Endothelial cell of umbilical vein (primary cell): ENCODE measurements around the gene SPP1. TPM values are rescaled to one million over a fixed set of nuclear protein-coding genes. Genes with fewer than 3 reads are reported as not detected.

Experiments
- BruUV-seq: library from RNA; stranded (reverse); fragments of 400-500 nt; replicated peaks from 2 replicates; lab custom pipeline; 2021; lab: Mats Ljungman, UMichigan
- CTCF ChIA-PET: fragments of 300-600, 350-600 bp; sonication (Branson Sonifier 250); formaldehyde crosslinking; loops from one replicate; lab custom pipeline; 2021; ENCODE audit warnings: antibody characterized with exemption, inconsistent platforms; lab: Charles Lee
- POLR2A ChIA-PET: fragments of 300-600, 350-600 bp; sonication (Branson Sonifier 250); formaldehyde crosslinking; loops from one replicate; lab custom pipeline; 2021; ENCODE audit warnings: antibody characterized with exemption, inconsistent platforms; lab: Charles Lee
- DNase-seq: peaks from one replicate; pipeline ENCODE4 v3.0.0-alpha.2; 2011; ENCODE audit warnings: low read depth, low spot score
- FAIRE-seq: peaks from 2 replicates; lab custom pipeline; 2011; peaks lifted over from hg19 to GRCh38; lab: Jason Lieb, UNC
- H2AFZ ChIP-seq: 2 replicates; pipeline ENCODE4 v1.6.0; 2012; ENCODE audit warnings: low read depth, low read length, control low read depth, inconsistent platforms
- H3K27ac ChIP-seq: 2 replicates; pipeline ENCODE4 v1.5.1; 2011; ENCODE audit warnings: low read depth, mild to moderate bottlenecking, control low read depth, low read length, moderate library complexity; ENCODE audit not compliant: insufficient read depth
- H3K27me3 ChIP-seq, 2 experiments: 2 replicates each; pipeline versions ENCODE4 v1.6.0 to v1.6.1; 2011; ENCODE audit warnings: low read length in 2 of 2, mixed read lengths in 1 of 2; ENCODE audit not compliant: control insufficient read depth in 2 of 2, insufficient read depth in 2 of 2
- H3K36me3 ChIP-seq, 2 experiments: 2 replicates in 1 of 2; 3 replicates in 1 of 2; pipeline ENCODE4 v1.5.1; 2011; ENCODE audit warnings: low read length in 2 of 2, mild to moderate bottlenecking in 1 of 2, moderate library complexity in 1 of 2; ENCODE audit not compliant: control insufficient read depth in 2 of 2, insufficient read depth in 2 of 2; ENCODE audit errors: extremely low read depth in 1 of 2
- H3K4me1 ChIP-seq: 3 replicates; pipeline ENCODE4 v1.5.1; 2011; ENCODE audit warnings: mild to moderate bottlenecking, low read length; ENCODE audit not compliant: control insufficient read depth, insufficient read depth; ENCODE audit errors: extremely low read depth
- H3K4me2 ChIP-seq: 2 replicates; pipeline ENCODE4 v1.6.1; 2011; ENCODE audit warnings: low read length, control low read depth, mixed read lengths; ENCODE audit not compliant: insufficient read depth
- H3K4me3 ChIP-seq, 3 experiments: fragments of 200-600 bp in 1 of 3; sonication (generic), shearing (Covaris generic) in 1 of 3; replicated peaks in 1 of 3; 2 replicates each; pipeline ENCODE4 v1.5.1; 2011 to 2016; ENCODE audit warnings: control low read depth in 3 of 3, low read length in 3 of 3, mild to moderate bottlenecking in 2 of 3, inconsistent platforms in 1 of 3, low read depth in 1 of 3, moderate library complexity in 1 of 3; ENCODE audit not compliant: insufficient read depth in 1 of 3
- H3K79me2 ChIP-seq: 2 replicates; pipeline ENCODE4 v1.6.0; 2012; ENCODE audit warnings: low read length, inconsistent platforms; ENCODE audit not compliant: control insufficient read depth, insufficient read depth
- H3K9ac ChIP-seq: replicated peaks from 2 replicates; pipeline ENCODE3; 2011; ENCODE audit warnings: low read length, control low read depth; ENCODE audit not compliant: insufficient read depth; ENCODE audit errors: extremely low read depth
- H3K9me1 ChIP-seq: replicated peaks from 3 replicates; pipeline ENCODE4 v1.6.0; 2011; ENCODE audit warnings: mild to moderate bottlenecking, low read length; ENCODE audit not compliant: control insufficient read depth, insufficient read depth; ENCODE audit errors: extremely low read depth
- H3K9me3 ChIP-seq: replicated peaks from 2 replicates; pipeline ENCODE4 v1.5.1; 2012; ENCODE audit warnings: low read length, inconsistent platforms; ENCODE audit not compliant: control insufficient read depth, insufficient read depth
- H4K20me1 ChIP-seq: replicated peaks from 2 replicates; pipeline ENCODE3; 2011; ENCODE audit warnings: mild to moderate bottlenecking, low read length; ENCODE audit not compliant: control insufficient read depth, insufficient read depth; ENCODE audit errors: extremely low read depth
- EZH2 ChIP-seq: IDR thresholded peaks from 2 replicates; pipeline ENCODE4 v1.6.1; 2012; ENCODE audit warnings: borderline replicate concordance, low read depth, mild to moderate bottlenecking, moderate library complexity, low read length, inconsistent platforms; ENCODE audit not compliant: severe bottlenecking
- FOS ChIP-seq: IDR thresholded peaks from 2 replicates; pipeline ENCODE4 v1.6.1; 2011; ENCODE audit warnings: mild to moderate bottlenecking, low read length, moderate library complexity, borderline replicate concordance; ENCODE audit not compliant: insufficient read depth
- GATA2 ChIP-seq: IDR thresholded peaks from 2 replicates; pipeline ENCODE4 v1.7.0; 2011; ENCODE audit warnings: low read depth, mild to moderate bottlenecking, moderate library complexity, mixed read lengths, low read length; ENCODE audit not compliant: insufficient read length, insufficient read depth
- JUN ChIP-seq: IDR thresholded peaks from 2 replicates; pipeline ENCODE4 v1.6.1; 2011; ENCODE audit warnings: borderline replicate concordance, low read depth; ENCODE audit not compliant: insufficient read length, insufficient read depth
- MYC ChIP-seq: IDR thresholded peaks from one replicate; pipeline ENCODE4 v1.6.1; 2011; ENCODE audit warnings: mild to moderate bottlenecking, low read depth, low read length
- POLR2A ChIP-seq: IDR thresholded peaks from 2 replicates; pipeline ENCODE4 v1.6.1; 2012; ENCODE audit warnings: low read depth, mild to moderate bottlenecking, control low read depth, low read length
- POLR2AphosphoS5 ChIP-seq: IDR thresholded peaks from 2 replicates; pipeline ENCODE4 v1.6.1; 2012; ENCODE audit warnings: low read depth, mild to moderate bottlenecking, control low read depth, low read length, moderate library complexity; ENCODE audit not compliant: insufficient read depth
- dilution Hi-C: fragments of 300-500 bp; cut with MboI; formaldehyde crosslinking; loops from one replicate; pipeline ENCODE4 v1.15.0; 2019; ENCODE audit warnings: low sequenced_read_pairs; ENCODE audit not compliant: extremely low pct_ligation_motif_present
- intact Hi-C: fragments of 100-400 bp; cut with micrococcal nuclease; formaldehyde crosslinking; loops from one replicate; pipeline ENCODE4 v1.10.0; 2022
- polyA plus RNA-seq, 4 experiments: library from polyadenylated mRNA; depleted of rRNA in 3 of 4; stranded (reverse) in 3 of 4; unstranded in 1 of 4; fragments of >200 nt; gene quantifications; 2 replicates each; pipeline versions ENCODE4 v1.2.1 to v1.2.3, GENCODE V29; 2011 to 2012; ENCODE audit warnings: missing spikeins in 1 of 4
- total RNA-seq: library from RNA; stranded (reverse); gene quantifications from 2 replicates; pipeline ENCODE4 v1.2.3, GENCODE V29; 2021
- TF ChIP-seq, protein P1 (sequence below), 2 donors: IDR thresholded peaks; 1 replicate in 1 of 2; 2 replicates in 1 of 2; pipeline ENCODE4 v1.5.1; 2011; ENCODE audit warnings: low read length in 2 of 2, mild to moderate bottlenecking in 2 of 2, moderate library complexity in 2 of 2, control low read depth in 1 of 2, inconsistent platforms in 1 of 2, low read depth in 1 of 2; ENCODE audit not compliant: insufficient read depth in 1 of 2; ENCODE audit errors: extremely low read depth in 1 of 2
- TF ChIP-seq, protein P2 (sequence below): IDR thresholded peaks from 2 replicates; pipeline ENCODE4 v1.6.1; 2011; ENCODE audit not compliant: insufficient read depth, insufficient read length

SPP1 gene
- total and polyA plus RNA-seq, 2 donors (not counting 3 experiments of a cell fraction or from before 2014, with no cell fraction given) = not detected

- Histone ChIP-seq H4K20me1 (no peaks in the 10 kb centered on the region), H3K27me3 (peaks cover 0 to 2% of the 10 kb centered on the region in 2 experiments), H3K9ac (no peak overlapping the region), H3K79me2 (no peaks in the 10 kb centered on the region), H3K9me1 (no peaks in the 10 kb centered on the region), H3K4me1 (peaks cover 13% of the 10 kb centered on the region), H3K36me3 (no peaks in the 10 kb centered on the region), H3K4me2 (no peak overlapping the region), H2AFZ (no peak overlapping the region), H3K9me3 (no peaks in the 10 kb centered on the region), H3K27ac (no peak overlapping the region), H3K4me3 (no peak overlapping the region)
- DNase-seq (no peak), FAIRE-seq (no peak)
- ChIA-PET POLR2A (no interaction called here), CTCF (interaction anchor here (1.1 to 11.9 kb wide), 3 partner anchors 8 to 125 kb away, joined by 3 to 412 read pairs (median 22); no protein-coding TSS in a partner anchor)
- BruUV-seq = no TSS peak
- dilution Hi-C loops = no loop called here
- TF ChIP-seq POLR2AphosphoS5 (no peak), EZH2 (no peak), GATA2 (no peak), MYC (no peak), POLR2A (no peak), FOS (no peak), JUN (no peak)
- TF ChIP-seq, protein P1, sequence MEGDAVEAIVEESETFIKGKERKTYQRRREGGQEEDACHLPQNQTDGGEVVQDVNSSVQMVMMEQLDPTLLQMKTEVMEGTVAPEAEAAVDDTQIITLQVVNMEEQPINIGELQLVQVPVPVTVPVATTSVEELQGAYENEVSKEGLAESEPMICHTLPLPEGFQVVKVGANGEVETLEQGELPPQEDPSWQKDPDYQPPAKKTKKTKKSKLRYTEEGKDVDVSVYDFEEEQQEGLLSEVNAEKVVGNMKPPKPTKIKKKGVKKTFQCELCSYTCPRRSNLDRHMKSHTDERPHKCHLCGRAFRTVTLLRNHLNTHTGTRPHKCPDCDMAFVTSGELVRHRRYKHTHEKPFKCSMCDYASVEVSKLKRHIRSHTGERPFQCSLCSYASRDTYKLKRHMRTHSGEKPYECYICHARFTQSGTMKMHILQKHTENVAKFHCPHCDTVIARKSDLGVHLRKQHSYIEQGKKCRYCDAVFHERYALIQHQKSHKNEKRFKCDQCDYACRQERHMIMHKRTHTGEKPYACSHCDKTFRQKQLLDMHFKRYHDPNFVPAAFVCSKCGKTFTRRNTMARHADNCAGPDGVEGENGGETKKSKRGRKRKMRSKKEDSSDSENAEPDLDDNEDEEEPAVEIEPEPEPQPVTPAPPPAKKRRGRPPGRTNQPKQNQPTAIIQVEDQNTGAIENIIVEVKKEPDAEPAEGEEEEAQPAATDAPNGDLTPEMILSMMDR (IDR thresholded peaks at IDR 0.05; ENCODE audit: extremely low read depth in 1 of 2, insufficient read depth in 1 of 2, low read depth in 1 of 2, low read length in 2 of 2) = no peak
- TF ChIP-seq, protein P2, sequence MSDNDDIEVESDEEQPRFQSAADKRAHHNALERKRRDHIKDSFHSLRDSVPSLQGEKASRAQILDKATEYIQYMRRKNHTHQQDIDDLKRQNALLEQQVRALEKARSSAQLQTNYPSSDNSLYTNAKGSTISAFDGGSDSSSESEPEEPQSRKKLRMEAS = no peak
- intact Hi-C loops = loop anchor here (5.0 kb wide), 1 partner anchor 420 kb away; no protein-coding TSS in a partner anchor
These were observed 2.2 kb downstream of the SPP1 start for GRCh38 chr4:87977521-87978278.
